ENCODE results near the gene CCDC122.
"Not testable (repeated sequence)": the region's sequence is repeated elsewhere in the genome, so short reads cannot be mapped to it uniquely, and the experiment has no call there.

Gene CCDC122

GRCh38 chr13:43877326-43877725, 2.2 kb downstream of the CCDC122 start:
- DNase-seq (ENCODE audit: low read depth in 2 of 2) = no peak

GRCh38 chr13:43876366-43876765, 3.2 kb downstream of the CCDC122 start:
- DNase-seq (ENCODE audit: low read depth in 2 of 2) = no peak

- no peak for DNase-seq (ENCODE audit: low read depth in 2 of 2)
Observed at GRCh38 chr13:43874504-43875092, 4.9 kb downstream of the CCDC122 start.

- DNase-seq (ENCODE audit: low read depth in 2 of 2) = no peak
Observed at GRCh38 chr13:43872181-43872580, 7.4 kb downstream of the CCDC122 start.

- DNase-seq (ENCODE audit: low read depth in 2 of 2) = no peak
Observed at GRCh38 chr13:43865892-43866291, 13.6 kb downstream of the CCDC122 start.

GRCh38 chr13:43864921-43865320, 14.6 kb downstream of the CCDC122 start:
- DNase-seq (ENCODE audit: low read depth in 2 of 2) = no peak

- no peak for DNase-seq (ENCODE audit: low read depth in 2 of 2)
Observed at GRCh38 chr13:43861863-43862262, 17.7 kb downstream of the CCDC122 start.

- DNase-seq (ENCODE audit: low read depth in 2 of 2) = no peak
Observed at GRCh38 chr13:43852923-43853404, 26.6 kb downstream of the CCDC122 start.

GRCh38 chr13:43850873-43851272, 28.7 kb downstream of the CCDC122 start:
- DNase-seq (ENCODE audit: low read depth in 2 of 2) = no peak

GRCh38 chr13:43848001-43848649, 31.4 kb downstream of the CCDC122 start:
- DNase-seq (ENCODE audit: low read depth in 2 of 2) = no peak

- DNase-seq (ENCODE audit: low read depth in 2 of 2) = no peak
Observed at GRCh38 chr13:43846496-43847158, 32.9 kb downstream of the CCDC122 start.

GRCh38 chr13:43838909-43839308, 40.6 kb downstream of the CCDC122 start:
- no peak for DNase-seq (ENCODE audit: low read depth in 2 of 2)

GRCh38 chr13:43835701-43836100, 43.8 kb downstream of the CCDC122 start:
- DNase-seq (ENCODE audit: low read depth in 2 of 2) = no peak

GRCh38 chr13:43831088-43831487, 48.5 kb downstream of the CCDC122 start:
- DNase-seq (ENCODE audit: low read depth in 2 of 2) = no peak

GRCh38 chr13:43830497-43830881, 49.1 kb downstream of the CCDC122 start:
- no peak for DNase-seq (ENCODE audit: low read depth in 2 of 2)

GRCh38 chr13:43824656-43825055, 54.9 kb downstream of the CCDC122 start:
- DNase-seq (ENCODE audit: low read depth in 2 of 2) = not testable (repeated sequence)

GRCh38 chr13:43822969-43823368, 56.6 kb downstream of the CCDC122 start:
- DNase-seq (ENCODE audit: low read depth in 2 of 2) = no peak

GRCh38 chr13:43816401-43816889, 63.1 kb downstream of the CCDC122 start:
- DNase-seq (ENCODE audit: low read depth in 2 of 2) = no peak

- no peak for DNase-seq (ENCODE audit: low read depth in 2 of 2)
Observed at GRCh38 chr13:43815204-43815603, 64.3 kb downstream of the CCDC122 start.

- DNase-seq (ENCODE audit: low read depth in 2 of 2) = no peak
Observed at GRCh38 chr13:43808676-43809075, 70.9 kb downstream of the CCDC122 start.

GRCh38 chr13:43805681-43806128, 73.8 kb downstream of the CCDC122 start:
- DNase-seq (ENCODE audit: low read depth in 2 of 2) = no peak

- DNase-seq (ENCODE audit: low read depth in 2 of 2) = no peak
Observed at GRCh38 chr13:43805071-43805468, 74.5 kb downstream of the CCDC122 start.

Data from stimulated activated CD8-positive, alpha-beta memory T cell treated with anti-CD3 and anti-CD28 coated beads, Interleukin-2, amount 100 ng/mL, for 48 hours (primary cell).